ENCODE data around the gene TMEM219. TPM values are rescaled to one million over a fixed set of nuclear protein-coding genes. Genes with fewer than 3 reads are reported as not detected.
"Not testable (repeated sequence)": the region's sequence is repeated elsewhere in the genome, so short reads cannot be mapped to it uniquely, and the experiment has no call there.

The TMEM219 gene
- total RNA-seq, 1 experiment from 2014 or later, result 69.6 TPM

DNA sequence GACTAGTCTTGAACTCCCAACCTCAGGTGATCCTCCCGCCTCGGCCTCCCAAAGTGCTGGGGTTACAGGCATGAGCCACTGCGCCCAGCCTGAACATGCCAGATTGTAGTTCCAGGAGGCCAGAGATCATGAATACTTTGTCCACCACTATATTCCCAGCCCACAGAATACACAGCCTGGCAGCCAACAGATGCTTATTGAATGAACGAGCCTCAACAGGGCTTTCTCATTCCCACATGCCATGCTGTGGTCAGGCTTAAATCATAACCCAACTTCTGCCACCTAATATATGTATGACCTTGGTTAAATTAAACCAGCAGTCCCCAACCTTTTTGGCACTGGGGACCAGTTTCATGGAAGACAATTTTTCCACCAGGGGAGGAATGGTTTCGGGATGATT lies 3.1 kb upstream of the TMEM219 start:
- no peaks in the 10 kb centered on the region for H3K9me3 Mint-ChIP-seq
- TF ChIP-seq IRF1 (CRISPR knock-in tag; IDR thresholded peaks at IDR 0.05) (no peak), CREB1 (CRISPR knock-in tag; IDR thresholded peaks at IDR 0.05) (no peak), NFYB (CRISPR knock-in tag; conservative IDR thresholded peaks at IDR 0.05; ENCODE audit: low read depth) (no peak), CREM (CRISPR knock-in tag; IDR thresholded peaks at IDR 0.05) (no peak)
- TF ChIP-seq, protein P1, sequence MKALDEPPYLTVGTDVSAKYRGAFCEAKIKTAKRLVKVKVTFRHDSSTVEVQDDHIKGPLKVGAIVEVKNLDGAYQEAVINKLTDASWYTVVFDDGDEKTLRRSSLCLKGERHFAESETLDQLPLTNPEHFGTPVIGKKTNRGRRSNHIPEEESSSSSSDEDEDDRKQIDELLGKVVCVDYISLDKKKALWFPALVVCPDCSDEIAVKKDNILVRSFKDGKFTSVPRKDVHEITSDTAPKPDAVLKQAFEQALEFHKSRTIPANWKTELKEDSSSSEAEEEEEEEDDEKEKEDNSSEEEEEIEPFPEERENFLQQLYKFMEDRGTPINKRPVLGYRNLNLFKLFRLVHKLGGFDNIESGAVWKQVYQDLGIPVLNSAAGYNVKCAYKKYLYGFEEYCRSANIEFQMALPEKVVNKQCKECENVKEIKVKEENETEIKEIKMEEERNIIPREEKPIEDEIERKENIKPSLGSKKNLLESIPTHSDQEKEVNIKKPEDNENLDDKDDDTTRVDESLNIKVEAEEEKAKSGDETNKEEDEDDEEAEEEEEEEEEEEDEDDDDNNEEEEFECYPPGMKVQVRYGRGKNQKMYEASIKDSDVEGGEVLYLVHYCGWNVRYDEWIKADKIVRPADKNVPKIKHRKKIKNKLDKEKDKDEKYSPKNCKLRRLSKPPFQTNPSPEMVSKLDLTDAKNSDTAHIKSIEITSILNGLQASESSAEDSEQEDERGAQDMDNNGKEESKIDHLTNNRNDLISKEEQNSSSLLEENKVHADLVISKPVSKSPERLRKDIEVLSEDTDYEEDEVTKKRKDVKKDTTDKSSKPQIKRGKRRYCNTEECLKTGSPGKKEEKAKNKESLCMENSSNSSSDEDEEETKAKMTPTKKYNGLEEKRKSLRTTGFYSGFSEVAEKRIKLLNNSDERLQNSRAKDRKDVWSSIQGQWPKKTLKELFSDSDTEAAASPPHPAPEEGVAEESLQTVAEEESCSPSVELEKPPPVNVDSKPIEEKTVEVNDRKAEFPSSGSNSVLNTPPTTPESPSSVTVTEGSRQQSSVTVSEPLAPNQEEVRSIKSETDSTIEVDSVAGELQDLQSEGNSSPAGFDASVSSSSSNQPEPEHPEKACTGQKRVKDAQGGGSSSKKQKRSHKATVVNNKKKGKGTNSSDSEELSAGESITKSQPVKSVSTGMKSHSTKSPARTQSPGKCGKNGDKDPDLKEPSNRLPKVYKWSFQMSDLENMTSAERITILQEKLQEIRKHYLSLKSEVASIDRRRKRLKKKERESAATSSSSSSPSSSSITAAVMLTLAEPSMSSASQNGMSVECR (CRISPR knock-in tag; IDR thresholded peaks at IDR 0.05; ENCODE audit: borderline replicate concordance), result no peak
- H3K27me3 Mint-ChIP-seq (ENCODE audit: low read depth), result peaks cover 12% of the 10 kb centered on the region
- H3K27ac Mint-ChIP-seq, result no peak overlapping the region
- DNase-seq (ENCODE audit: low spot score) (no peak), ATAC-seq (no peak)
- CTCF ChIA-PET, result interaction anchor here (0.7 to 1.1 kb wide), 2 partner anchors 15 to 129 kb away, joined by 3 read pairs; partner anchors contain the start of gene TAOK2
- H3K36me3 Mint-ChIP-seq, result no peaks in the 10 kb centered on the region
- peaks cover 13% of the 10 kb centered on the region for H3K4me1 Mint-ChIP-seq
- POLR2A ChIA-PET, result no interaction called here
- no peak overlapping the region for H3K4me3 Mint-ChIP-seq

GRCh38 chr16:29959293-29959692 lies 2.6 kb upstream of the TMEM219 start:
- no peak for DNase-seq (ENCODE audit: low spot score)
- Mint-ChIP-seq H3K4me3 (no peak overlapping the region), H3K27ac (no peak overlapping the region), H3K36me3 (no peaks in the 10 kb centered on the region), H3K27me3 (ENCODE audit: low read depth) (peaks cover 12% of the 10 kb centered on the region), H3K4me1 (peaks cover 13% of the 10 kb centered on the region), H3K9me3 (no peaks in the 10 kb centered on the region)
- no peak for ATAC-seq
- ChIA-PET CTCF (interaction anchor here (1.1 kb wide), 1 partner anchor 14 kb away, joined by 3 read pairs; the partner anchor contains the start of gene TAOK2), POLR2A (no interaction called here)
- TF ChIP-seq MAX (CRISPR knock-in tag; IDR thresholded peaks at IDR 0.05) (no peak), GTF2I (CRISPR knock-in tag; conservative IDR thresholded peaks at IDR 0.05) (no peak), FOXP1 (CRISPR knock-in tag; IDR thresholded peaks at IDR 0.05; ENCODE audit: borderline replicate concordance) (no peak), ZNF219 (CRISPR knock-in tag; IDR thresholded peaks at IDR 0.05; ENCODE audit: borderline replicate concordance) (no peak), CTCF (IDR thresholded peaks at IDR 0.05) (no peak), RORB (CRISPR knock-in tag; IDR thresholded peaks at IDR 0.05) (no peak), NR2C2 (CRISPR knock-in tag; IDR thresholded peaks at IDR 0.05) (no peak), MLX (CRISPR knock-in tag; IDR thresholded peaks at IDR 0.05) (no peak), ZBTB21 (CRISPR knock-in tag; IDR thresholded peaks at IDR 0.05; ENCODE audit: borderline replicate concordance) (no peak), GRHL2 (CRISPR knock-in tag; IDR thresholded peaks at IDR 0.05; ENCODE audit: insufficient replicate concordance, severe bottlenecking) (no peak), ZBTB43 (CRISPR knock-in tag; IDR thresholded peaks at IDR 0.05) (no peak), E2F4 (CRISPR knock-in tag; IDR thresholded peaks at IDR 0.05; ENCODE audit: borderline replicate concordance, low read depth) (no peak)
- TF ChIP-seq, protein P2, sequence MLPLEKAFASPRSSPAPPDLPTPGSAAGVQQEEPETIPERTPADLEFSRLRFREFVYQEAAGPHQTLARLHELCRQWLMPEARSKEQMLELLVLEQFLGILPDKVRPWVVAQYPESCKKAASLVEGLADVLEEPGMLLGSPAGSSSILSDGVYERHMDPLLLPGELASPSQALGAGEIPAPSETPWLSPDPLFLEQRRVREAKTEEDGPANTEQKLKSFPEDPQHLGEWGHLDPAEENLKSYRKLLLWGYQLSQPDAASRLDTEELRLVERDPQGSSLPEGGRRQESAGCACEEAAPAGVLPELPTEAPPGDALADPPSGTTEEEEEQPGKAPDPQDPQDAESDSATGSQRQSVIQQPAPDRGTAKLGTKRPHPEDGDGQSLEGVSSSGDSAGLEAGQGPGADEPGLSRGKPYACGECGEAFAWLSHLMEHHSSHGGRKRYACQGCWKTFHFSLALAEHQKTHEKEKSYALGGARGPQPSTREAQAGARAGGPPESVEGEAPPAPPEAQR (CRISPR knock-in tag; IDR thresholded peaks at IDR 0.05), result no peak
- TF ChIP-seq, protein P3, sequence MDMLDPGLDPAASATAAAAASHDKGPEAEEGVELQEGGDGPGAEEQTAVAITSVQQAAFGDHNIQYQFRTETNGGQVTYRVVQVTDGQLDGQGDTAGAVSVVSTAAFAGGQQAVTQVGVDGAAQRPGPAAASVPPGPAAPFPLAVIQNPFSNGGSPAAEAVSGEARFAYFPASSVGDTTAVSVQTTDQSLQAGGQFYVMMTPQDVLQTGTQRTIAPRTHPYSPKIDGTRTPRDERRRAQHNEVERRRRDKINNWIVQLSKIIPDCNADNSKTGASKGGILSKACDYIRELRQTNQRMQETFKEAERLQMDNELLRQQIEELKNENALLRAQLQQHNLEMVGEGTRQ (CRISPR knock-in tag; IDR thresholded peaks at IDR 0.05), result no peak

DNA sequence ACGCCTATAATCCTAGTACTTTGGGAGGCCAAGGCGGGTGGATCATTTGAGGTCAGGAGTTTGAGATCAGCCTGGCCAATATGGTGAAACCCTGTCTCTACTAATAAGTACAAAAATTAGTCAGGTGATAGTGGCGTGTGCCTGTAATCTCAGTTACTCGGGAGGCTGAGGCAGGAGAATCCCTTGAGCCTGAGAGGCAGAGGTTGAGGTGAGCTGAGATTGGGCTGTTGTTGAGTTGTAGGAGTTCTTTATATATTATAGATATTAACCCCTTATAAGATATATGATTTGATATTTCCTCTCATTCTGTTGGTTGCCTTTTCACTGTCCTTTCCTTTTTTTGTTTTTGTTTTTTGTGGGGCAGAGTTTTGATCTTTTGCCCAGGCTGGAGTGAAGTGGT lies 2.1 kb upstream of the TMEM219 start:
- ATAC-seq; DNase-seq (ENCODE audit: low spot score); H3K36me3 Mint-ChIP-seq; H3K9me3 Mint-ChIP-seq; POLR2A ChIA-PET; H3K4me3 Mint-ChIP-seq; H3K27ac Mint-ChIP-seq: not testable (repeated sequence)
- Mint-ChIP-seq H3K27me3 (ENCODE audit: low read depth) (peaks cover 12% of the 10 kb centered on the region), H3K4me1 (peaks cover 13% of the 10 kb centered on the region)
- CTCF ChIA-PET, result interaction anchor here (1.1 to 2.3 kb wide), 2 partner anchors 14 to 72 kb away, joined by 3 to 13 read pairs; partner anchors contain the start of genes TAOK2 and TLCD3B
